ENCODE results near the gene LINC01488. TPM values are rescaled to one million over a fixed set of nuclear protein-coding genes. Genes with fewer than 3 reads are reported as not detected.

The LINC01488 gene
- total RNA-seq, 1 experiment from 2014 or later, result not detected

DNA sequence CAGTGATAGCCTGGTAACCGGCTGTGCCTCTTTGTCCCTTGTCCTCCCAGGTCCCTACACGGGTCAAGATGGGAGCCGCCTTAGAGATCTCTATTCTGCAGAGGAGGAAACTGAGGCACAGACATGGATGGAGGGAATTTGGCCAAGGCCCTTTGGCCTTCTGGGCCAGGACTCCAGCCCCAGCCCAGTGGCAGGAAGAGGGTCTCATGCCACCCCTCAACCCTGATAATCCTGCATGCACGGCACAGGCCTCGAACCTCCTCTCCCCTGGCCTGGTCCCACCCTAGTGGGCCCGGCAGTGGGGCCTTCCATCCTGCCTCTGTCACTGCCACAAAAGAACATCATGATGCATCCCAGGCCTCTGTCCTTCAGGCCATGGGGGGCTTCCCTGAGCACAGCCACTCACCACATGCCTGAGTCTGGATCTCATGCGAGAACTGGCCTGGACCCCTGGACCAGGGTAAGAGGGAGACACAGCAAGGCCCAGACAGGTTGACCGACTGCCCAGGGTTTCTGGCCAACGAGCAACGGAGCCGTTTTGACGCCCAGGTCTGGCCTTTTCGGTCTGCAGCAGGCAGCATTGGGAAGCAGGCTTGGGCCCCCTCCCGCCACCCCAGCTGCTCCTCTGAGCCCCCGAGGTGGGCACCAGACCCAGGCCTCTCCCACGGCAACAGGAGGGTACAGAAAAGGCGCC lies 6.5 kb downstream of the LINC01488 start:
- Histone ChIP-seq H4K20me1 (ENCODE audit: insufficient read depth) (no peaks in the 10 kb centered on the region), H2AFZ (ENCODE audit: low read depth, low read length, poor library complexity, severe bottlenecking) (no peak overlapping the region), H3K4me3 (replicated peaks in 1 of 2; ENCODE audit: low read depth in 1 of 2, low read length in 2 of 2) (no peak overlapping the region), H3K79me2 (ENCODE audit: insufficient read depth, low read length) (no peaks in the 10 kb centered on the region), H3K27me3 (ENCODE audit: insufficient read depth, low read length) (no peaks in the 10 kb centered on the region), H3K9ac (ENCODE audit: low read length) (no peak overlapping the region), H3K9me2 (ENCODE audit: insufficient read depth) (no peaks in the 10 kb centered on the region), H3K27ac (ENCODE audit: low read depth, low read length) (no peak overlapping the region), H3K9me3 (ENCODE audit: control insufficient read depth in 1 of 2, insufficient read depth in 1 of 2, low read depth in 1 of 2, low read length in 2 of 2) (no peaks in the 10 kb centered on the region), H3K4me2 (ENCODE audit: low read length) (no peak overlapping the region), H3K4me1 (ENCODE audit: control insufficient read depth in 1 of 2, insufficient read depth in 2 of 2, low read length in 2 of 2) (no peaks in the 10 kb centered on the region), H3K36me3 (ENCODE audit: control insufficient read depth in 1 of 2, insufficient read depth in 2 of 2, low read length in 2 of 2) (no peaks in the 10 kb centered on the region)
- ChIA-PET RAD21 (ENCODE audit: low non-redundant PET in 1 of 2, low total read pairs in 2 of 2, uncharacterized antibody in 2 of 2, unreplicated experiment in 2 of 2) (no interaction called here), POLR2A (no interaction called here), CTCF (no interaction called here)
- ATAC-seq (no peak), DNase-seq (ENCODE audit: low read depth, low spot score) (no peak)
- intact Hi-C loops (cut with micrococcal nuclease), result no loop called here
- TF ChIP-seq ZBTB33 (IDR thresholded peaks at IDR 0.05; ENCODE audit: extremely low read depth, insufficient replicate concordance, low read length), result no peak
- TF ChIP-seq EZH2phosphoT487 (IDR thresholded peaks at IDR 0.05; ENCODE audit: borderline replicate concordance), result no peak
- TF ChIP-seq, protein P1, sequence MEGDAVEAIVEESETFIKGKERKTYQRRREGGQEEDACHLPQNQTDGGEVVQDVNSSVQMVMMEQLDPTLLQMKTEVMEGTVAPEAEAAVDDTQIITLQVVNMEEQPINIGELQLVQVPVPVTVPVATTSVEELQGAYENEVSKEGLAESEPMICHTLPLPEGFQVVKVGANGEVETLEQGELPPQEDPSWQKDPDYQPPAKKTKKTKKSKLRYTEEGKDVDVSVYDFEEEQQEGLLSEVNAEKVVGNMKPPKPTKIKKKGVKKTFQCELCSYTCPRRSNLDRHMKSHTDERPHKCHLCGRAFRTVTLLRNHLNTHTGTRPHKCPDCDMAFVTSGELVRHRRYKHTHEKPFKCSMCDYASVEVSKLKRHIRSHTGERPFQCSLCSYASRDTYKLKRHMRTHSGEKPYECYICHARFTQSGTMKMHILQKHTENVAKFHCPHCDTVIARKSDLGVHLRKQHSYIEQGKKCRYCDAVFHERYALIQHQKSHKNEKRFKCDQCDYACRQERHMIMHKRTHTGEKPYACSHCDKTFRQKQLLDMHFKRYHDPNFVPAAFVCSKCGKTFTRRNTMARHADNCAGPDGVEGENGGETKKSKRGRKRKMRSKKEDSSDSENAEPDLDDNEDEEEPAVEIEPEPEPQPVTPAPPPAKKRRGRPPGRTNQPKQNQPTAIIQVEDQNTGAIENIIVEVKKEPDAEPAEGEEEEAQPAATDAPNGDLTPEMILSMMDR (IDR thresholded peaks at IDR 0.05 in 2 of 3, conservative IDR thresholded peaks at IDR 0.05 in 1 of 3; ENCODE audit: borderline replicate concordance in 1 of 3, insufficient read depth in 1 of 3, low read depth in 2 of 3, low read length in 2 of 3), result no peak
- no peak for TF ChIP-seq ZFX (IDR thresholded peaks at IDR 0.05)
- TF ChIP-seq CEBPB (IDR thresholded peaks at IDR 0.05; ENCODE audit: low read depth), result no peak
- TF ChIP-seq FOSL1 (IDR thresholded peaks at IDR 0.05; ENCODE audit: low read depth), result no peak
- TF ChIP-seq SIN3A (IDR thresholded peaks at IDR 0.05; ENCODE audit: low read depth), result no peak
- no peak for TF ChIP-seq SRF (IDR thresholded peaks at IDR 0.05; ENCODE audit: low read depth)
- no peak for TF ChIP-seq POLR2AphosphoS5 (IDR thresholded peaks at IDR 0.05; ENCODE audit: low read depth, low read length)
- no peak for TF ChIP-seq ZNF274 (IDR thresholded peaks at IDR 0.05; ENCODE audit: low read depth, low read length)
- TF ChIP-seq EZH2 (IDR thresholded peaks at IDR 0.05), result no peak
- TF ChIP-seq RAD21 (IDR thresholded peaks at IDR 0.05; ENCODE audit: low read depth), result no peak
- no peak for TF ChIP-seq ATF3 (IDR thresholded peaks at IDR 0.05)
- TF ChIP-seq ELF1 (IDR thresholded peaks at IDR 0.05; ENCODE audit: borderline replicate concordance, low read depth), result no peak
- BruUV-seq (replicated peaks), result no TSS peak
